ENCODE results near the gene RASSF8. TPM values are rescaled to one million over a fixed set of nuclear protein-coding genes. Genes with fewer than 3 reads are reported as not detected.

Gene RASSF8
- total RNA-seq, 4 donors from 2014 or later: 5.4 to 20.7 (median 9.6) TPM

DNA sequence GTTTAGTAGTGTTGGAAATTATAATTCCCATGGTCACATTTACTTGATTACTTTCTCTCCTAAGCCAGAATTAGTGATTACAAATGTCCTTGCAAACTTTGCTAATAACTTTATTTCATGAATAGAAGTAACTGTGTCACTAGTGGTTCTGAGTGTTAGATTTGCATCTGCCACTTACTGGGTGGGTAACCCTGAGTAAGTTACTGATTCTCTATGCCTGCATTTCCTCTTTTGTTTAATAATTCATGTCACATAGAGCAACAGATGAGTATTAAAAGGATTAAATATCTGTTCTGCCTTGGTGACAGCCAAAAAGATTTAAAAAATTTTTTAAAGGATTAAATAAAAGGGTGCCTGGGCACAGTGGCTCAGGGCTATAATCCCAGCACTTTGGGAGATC is 87.7 kb downstream of the RASSF8 start:
- H3K4me3 ChIP-seq (ENCODE audit: low read depth, poor library complexity, severe bottlenecking): no peak overlapping the region
- no peak for DNase-seq (ENCODE audit: low spot score in 2 of 2)

DNA sequence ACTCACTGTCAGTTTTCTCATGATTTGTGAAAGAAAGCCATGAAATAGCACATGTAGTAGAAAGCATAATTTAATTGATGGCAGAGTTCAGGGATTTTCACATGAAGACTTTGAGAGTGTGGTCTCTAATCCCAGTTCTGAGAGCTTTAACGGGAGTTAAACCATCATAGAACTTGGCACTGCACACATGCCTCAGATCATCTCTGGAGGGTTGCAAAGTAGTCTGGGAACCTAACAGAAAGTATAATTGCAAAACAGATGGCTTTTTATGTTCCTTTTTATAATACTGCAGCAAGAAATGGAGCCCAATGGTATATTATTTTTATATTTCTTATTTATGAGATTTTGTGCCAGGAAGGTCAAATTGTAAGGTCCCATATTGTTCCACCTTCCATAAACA is 88.4 kb downstream of the RASSF8 start:
- TF ChIP-seq, protein P1, sequence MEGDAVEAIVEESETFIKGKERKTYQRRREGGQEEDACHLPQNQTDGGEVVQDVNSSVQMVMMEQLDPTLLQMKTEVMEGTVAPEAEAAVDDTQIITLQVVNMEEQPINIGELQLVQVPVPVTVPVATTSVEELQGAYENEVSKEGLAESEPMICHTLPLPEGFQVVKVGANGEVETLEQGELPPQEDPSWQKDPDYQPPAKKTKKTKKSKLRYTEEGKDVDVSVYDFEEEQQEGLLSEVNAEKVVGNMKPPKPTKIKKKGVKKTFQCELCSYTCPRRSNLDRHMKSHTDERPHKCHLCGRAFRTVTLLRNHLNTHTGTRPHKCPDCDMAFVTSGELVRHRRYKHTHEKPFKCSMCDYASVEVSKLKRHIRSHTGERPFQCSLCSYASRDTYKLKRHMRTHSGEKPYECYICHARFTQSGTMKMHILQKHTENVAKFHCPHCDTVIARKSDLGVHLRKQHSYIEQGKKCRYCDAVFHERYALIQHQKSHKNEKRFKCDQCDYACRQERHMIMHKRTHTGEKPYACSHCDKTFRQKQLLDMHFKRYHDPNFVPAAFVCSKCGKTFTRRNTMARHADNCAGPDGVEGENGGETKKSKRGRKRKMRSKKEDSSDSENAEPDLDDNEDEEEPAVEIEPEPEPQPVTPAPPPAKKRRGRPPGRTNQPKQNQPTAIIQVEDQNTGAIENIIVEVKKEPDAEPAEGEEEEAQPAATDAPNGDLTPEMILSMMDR (IDR thresholded peaks at IDR 0.05): no peak
- no peak for TF ChIP-seq POLR2A (IDR thresholded peaks at IDR 0.05)
- no peak overlapping the region for H3K4me3 ChIP-seq (ENCODE audit: low read depth, poor library complexity, severe bottlenecking)
- DNase-seq (ENCODE audit: low spot score in 2 of 2): no peak
- intact Hi-C loops (cut with DNase I; ENCODE audit: low total_unique reads): no loop called here
- 63% methylated on average over 1 of the region's 1 CpG for WGBS, 2 donors

More for the DNA sequence above, 87.7 kb downstream of the RASSF8 start:
- no peak for TF ChIP-seq POLR2A (IDR thresholded peaks at IDR 0.05)
- TF ChIP-seq, protein P1 (IDR thresholded peaks at IDR 0.05): no peak
- intact Hi-C loops (cut with DNase I; ENCODE audit: low total_unique reads): no loop called here

DNA sequence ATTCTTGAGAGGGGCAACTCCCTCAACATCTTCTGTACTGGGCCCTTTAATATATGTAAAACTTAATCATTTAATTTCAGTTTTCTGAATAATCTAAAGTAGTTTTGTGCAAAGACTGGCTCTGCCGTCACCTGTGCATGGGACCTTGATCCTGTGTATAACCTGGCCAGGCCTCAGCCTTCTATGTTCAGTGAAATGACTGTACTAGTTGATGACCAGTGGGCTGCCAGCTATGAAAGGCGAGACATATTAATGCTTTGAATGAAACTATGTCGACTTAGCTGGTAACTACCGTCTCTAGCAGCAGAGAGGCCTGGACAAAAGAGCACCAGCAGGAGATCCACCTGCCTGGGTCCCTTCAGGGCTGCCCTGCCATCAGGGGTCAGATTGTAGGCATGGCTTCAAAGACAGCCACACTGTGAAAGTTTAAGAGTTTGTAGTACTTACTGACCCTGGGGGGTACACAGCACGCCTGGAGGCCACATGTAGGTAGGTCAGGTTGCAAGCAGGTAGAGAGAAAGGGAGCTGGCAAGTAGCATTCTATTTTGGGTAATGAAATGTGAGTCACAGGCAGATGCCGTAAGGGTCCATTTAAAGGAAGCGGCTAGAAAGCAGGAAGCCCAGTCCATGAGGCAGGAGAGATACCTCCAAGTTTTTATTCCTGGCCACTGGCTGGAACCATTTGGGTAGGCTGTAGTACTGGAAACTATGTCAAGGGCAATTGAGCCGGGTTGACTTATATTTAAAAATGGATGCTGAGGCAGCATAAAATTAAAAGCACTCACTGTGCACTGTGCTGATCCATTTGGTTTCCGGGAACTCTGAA is 89.1 kb downstream of the RASSF8 start:
- H3K4me3 ChIP-seq (ENCODE audit: low read depth, poor library complexity, severe bottlenecking): no peak overlapping the region
- intact Hi-C loops (cut with DNase I; ENCODE audit: low total_unique reads): no loop called here
- 85 to 89% methylated on average over 9 of the region's 9 CpGs for WGBS, 2 donors
- no peak for DNase-seq (ENCODE audit: low spot score in 2 of 2)
- TF ChIP-seq, protein P1 (IDR thresholded peaks at IDR 0.05): no peak
- no peak for TF ChIP-seq POLR2A (IDR thresholded peaks at IDR 0.05)

DNA sequence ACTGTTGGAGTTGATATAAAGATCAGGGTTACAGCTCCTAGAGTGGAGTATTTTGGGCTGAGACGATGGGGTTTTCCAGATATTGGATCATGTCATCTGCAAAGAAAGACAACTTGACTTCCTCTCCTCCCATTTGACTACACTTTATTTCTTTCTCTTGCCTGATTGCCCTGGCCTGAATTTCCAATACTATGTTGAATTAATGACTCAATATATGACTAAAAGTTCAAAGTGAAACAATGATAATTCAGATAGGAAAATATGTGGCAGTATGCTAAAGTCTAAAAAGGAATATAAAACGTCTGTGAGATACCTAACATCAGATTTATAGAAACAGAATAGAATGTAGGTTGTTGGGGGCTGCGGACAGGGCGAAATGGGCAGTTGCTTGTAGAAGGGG is 94.2 kb downstream of the RASSF8 start:
- TF ChIP-seq POLR2A (IDR thresholded peaks at IDR 0.05): no peak
- TF ChIP-seq, protein P1 (IDR thresholded peaks at IDR 0.05): no peak

DNA sequence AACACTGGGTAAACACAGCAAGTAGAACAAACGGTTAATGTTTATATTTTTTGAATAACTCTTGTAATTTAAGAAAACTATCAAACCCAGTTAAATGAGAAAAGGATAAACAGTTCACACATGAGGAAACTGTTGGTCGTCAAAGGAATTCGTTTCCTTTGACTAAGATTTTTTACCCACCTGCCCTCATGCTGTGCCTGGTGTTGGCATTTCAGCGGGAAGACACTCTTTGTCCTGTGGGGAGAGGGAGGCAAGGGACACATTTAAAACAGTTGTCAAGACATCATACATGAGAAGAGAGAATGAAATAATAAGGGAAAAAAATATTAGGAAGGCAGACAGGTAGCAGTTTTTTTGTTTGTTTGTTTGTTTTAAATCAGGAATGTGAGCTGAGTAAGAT is 95.9 kb downstream of the RASSF8 start:
- TF ChIP-seq, protein P1 (IDR thresholded peaks at IDR 0.05): no peak
- no peak for DNase-seq (ENCODE audit: low spot score in 2 of 2)
- intact Hi-C loops (cut with DNase I; ENCODE audit: low total_unique reads): no loop called here
- H3K4me3 ChIP-seq (ENCODE audit: low read depth, poor library complexity, severe bottlenecking): no peak overlapping the region
- WGBS, 2 donors: 87 to 91% methylated on average over 4 of the region's 4 CpGs

More for the DNA sequence above, 94.2 kb downstream of the RASSF8 start:
- no peak overlapping the region for H3K4me3 ChIP-seq (ENCODE audit: low read depth, poor library complexity, severe bottlenecking)
- 73 to 86% methylated on average over 4 of the region's 4 CpGs for WGBS, 2 donors
- DNase-seq (ENCODE audit: low spot score in 2 of 2): no peak
- intact Hi-C loops (cut with DNase I; ENCODE audit: low total_unique reads): no loop called here

DNA sequence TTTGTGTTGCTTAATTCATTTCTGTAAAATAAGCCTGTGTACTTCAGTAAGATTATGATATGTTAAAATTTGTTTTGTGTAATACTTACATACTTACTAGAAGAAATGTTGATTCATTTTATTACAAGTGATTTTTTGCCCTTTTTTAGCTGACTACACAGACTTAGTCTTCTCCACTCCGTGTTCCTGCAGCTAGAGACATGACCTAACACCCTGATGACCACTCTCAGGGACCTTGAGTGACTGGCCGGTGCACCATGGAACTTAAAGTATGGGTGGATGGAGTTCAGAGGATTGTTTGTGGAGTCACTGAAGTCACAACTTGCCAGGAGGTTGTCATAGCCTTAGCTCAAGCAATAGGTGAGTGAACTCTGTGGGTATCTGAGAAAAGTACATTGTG is 96.6 kb downstream of the RASSF8 start:
- H3K4me3 ChIP-seq (ENCODE audit: low read depth, poor library complexity, severe bottlenecking): no peak overlapping the region
- intact Hi-C loops (cut with DNase I; ENCODE audit: low total_unique reads): no loop called here
- no peak for DNase-seq (ENCODE audit: low spot score in 2 of 2)
- 96 to 100% methylated on average over 2 of the region's 2 CpGs for WGBS, 2 donors
- TF ChIP-seq, protein P1 (IDR thresholded peaks at IDR 0.05): no peak
- no peak for TF ChIP-seq POLR2A (IDR thresholded peaks at IDR 0.05)
